ENCODE data around the gene NDUFS8.
A peak's percentile ranks its signal among the peaks of the same experiment; 100 is the strongest.

The NDUFS8 gene

DNA sequence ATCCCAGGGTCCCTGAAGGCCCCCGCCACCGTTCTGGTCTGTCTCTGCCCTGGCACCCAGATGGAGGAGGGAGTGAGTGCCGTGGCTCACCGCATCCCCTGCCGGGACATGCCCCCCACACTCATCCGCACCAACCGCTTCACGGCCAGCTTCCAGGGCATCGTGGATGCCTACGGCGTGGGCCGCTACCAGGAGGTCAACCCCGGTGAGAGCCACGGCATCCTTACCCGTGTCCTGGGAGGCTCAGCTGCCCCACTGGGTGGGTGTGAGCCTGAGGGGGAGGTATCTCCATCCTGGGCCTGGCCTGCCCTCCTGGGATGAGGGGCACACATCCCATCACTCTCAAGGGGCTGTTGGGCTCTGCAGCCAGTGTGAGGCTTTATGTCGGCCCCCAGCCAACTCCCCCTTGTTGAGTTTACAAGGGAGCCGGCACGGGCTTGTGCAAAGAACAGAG, 14.4 kb downstream of the NDUFS8 start:
- Mint-ChIP-seq H3K27ac (no peak overlapping the region), H3K9me3 (no peaks in the 10 kb centered on the region), H3K36me3 (no peaks in the 10 kb centered on the region), H3K27me3 (no peaks in the 10 kb centered on the region), H3K4me1 (peaks cover 4% of the 10 kb centered on the region), H3K4me3 (no peak overlapping the region)

DNA sequence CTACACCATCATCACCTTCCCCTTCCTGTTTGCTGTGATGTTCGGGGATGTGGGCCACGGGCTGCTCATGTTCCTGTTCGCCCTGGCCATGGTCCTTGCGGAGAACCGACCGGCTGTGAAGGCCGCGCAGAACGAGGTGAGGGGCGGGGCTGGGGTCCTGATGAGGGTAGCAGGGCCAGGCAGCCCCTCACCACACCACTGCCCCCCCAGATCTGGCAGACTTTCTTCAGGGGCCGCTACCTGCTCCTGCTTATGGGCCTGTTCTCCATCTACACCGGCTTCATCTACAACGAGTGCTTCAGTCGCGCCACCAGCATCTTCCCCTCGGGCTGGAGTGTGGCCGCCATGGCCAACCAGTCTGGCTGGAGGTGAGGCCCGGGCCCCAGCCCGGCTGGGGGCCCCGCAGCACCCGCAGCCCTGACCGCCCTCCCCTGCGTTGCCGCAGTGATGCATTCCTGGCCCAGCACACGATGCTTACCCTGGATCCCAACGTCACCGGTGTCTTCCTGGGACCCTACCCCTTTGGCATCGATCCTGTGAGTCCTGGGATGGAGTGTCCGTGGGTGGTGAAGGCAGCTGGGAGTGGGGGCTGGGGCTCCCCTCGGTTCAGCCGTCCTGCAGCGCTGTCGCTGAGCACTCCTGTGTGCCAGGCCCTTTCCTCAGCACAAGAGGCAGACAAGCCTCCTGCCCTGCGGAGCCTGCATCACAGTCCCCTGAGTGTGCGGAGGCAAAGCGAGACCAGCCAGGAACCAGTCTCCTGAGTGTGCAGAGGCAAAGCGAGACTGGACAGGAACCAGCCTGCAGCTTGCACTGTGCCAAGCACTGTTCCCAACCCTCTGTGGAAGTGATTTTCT, 17.2 kb downstream of the NDUFS8 start:
- Mint-ChIP-seq H3K27me3 (no peaks in the 10 kb centered on the region), H3K4me3 (no peak overlapping the region), H3K9me3 (no peaks in the 10 kb centered on the region), H3K27ac (no peak overlapping the region), H3K4me1 (no peaks in the 10 kb centered on the region), H3K36me3 (no peaks in the 10 kb centered on the region)

DNA sequence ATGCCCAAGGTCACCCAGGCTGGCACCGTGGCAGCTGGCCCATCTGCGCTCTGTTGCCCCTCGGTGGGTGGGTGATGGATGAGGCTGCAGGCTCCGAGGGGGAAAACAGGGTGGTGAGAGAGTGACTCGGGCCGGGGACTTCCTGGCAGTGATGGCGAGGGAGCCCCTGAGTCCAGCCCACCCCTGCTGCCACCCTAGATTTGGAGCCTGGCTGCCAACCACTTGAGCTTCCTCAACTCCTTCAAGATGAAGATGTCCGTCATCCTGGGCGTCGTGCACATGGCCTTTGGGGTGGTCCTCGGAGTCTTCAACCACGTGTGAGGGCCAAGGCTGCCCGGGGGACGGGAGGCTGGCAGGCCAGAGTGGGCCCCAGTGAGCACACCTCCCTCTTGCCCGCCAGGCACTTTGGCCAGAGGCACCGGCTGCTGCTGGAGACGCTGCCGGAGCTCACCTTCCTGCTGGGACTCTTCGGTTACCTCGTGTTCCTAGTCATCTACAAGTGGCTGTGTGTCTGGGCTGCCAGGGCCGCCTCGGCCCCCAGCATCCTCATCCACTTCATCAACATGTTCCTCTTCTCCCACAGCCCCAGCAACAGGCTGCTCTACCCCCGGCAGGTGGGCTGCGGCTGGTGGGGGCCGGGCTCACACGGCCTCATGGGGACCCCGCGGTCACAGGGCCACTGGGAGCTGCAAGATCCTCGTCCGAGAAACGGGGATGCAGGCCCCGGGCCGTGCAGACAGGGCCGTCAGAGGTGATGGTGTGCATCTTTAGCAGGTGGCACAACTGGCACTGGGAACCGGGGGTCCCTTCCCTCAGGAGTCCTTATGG, 18.4 kb downstream of the NDUFS8 start:
- Mint-ChIP-seq H3K27me3 (no peaks in the 10 kb centered on the region), H3K9me3 (no peaks in the 10 kb centered on the region), H3K4me1 (no peaks in the 10 kb centered on the region)

DNA sequence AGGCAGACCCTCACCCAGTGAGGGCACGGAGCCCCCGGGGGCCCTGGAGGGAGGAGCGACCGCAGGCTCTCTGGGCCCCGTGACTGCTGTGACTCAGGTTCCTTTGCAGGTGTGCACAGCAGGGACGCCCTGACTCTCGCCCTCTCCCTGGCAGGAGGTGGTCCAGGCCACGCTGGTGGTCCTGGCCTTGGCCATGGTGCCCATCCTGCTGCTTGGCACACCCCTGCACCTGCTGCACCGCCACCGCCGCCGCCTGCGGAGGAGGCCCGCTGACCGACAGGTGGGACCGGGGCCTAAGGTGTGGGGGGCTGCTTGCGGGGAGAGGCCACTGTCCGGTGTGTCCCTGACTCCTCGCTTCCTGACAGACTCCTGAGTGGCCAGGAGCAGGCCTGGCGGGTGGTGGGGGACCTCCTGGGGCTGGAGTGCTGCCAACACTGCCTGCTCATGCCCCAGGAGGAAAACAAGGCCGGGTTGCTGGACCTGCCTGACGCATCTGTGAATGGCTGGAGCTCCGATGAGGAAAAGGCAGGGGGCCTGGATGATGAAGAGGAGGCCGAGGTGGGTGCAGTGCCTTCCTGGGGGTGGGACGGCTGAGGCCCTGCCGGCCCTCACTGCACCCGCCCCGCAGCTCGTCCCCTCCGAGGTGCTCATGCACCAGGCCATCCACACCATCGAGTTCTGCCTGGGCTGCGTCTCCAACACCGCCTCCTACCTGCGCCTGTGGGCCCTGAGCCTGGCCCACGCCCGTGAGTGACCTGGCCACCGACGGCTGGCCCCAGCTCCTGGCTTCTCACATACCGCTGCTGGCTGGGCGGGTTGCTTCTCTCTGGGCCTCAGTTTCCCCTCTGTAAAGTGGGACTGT, 19.3 kb downstream of the NDUFS8 start:
- Mint-ChIP-seq H3K27me3 (no peaks in the 10 kb centered on the region), H3K27ac (no peak overlapping the region), H3K9me3 (no peaks in the 10 kb centered on the region), H3K4me3 (no peak overlapping the region), H3K4me1 (no peaks in the 10 kb centered on the region), H3K36me3 (no peaks in the 10 kb centered on the region)

More for the DNA sequence above, 18.4 kb downstream of the NDUFS8 start:
- Mint-ChIP-seq H3K27ac (no peak overlapping the region), H3K36me3 (no peaks in the 10 kb centered on the region), H3K4me3 (no peak overlapping the region)

DNA sequence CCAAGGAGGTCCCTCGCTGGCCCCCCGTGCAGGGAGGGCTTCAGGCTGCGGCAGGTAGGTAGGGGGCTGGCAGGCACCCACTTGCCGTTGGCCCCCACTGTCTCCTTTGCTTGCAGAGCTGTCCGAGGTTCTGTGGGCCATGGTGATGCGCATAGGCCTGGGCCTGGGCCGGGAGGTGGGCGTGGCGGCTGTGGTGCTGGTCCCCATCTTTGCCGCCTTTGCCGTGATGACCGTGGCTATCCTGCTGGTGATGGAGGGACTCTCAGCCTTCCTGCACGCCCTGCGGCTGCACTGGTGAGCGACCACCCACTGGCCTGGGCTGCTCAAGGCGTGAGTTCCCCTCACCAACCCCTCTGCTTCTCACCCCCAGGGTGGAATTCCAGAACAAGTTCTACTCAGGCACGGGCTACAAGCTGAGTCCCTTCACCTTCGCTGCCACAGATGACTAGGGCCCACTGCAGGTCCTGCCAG, 19.9 kb downstream of the NDUFS8 start:
- Mint-ChIP-seq H3K27me3 (no peaks in the 10 kb centered on the region), H3K36me3 (no peaks in the 10 kb centered on the region), H3K4me1 (no peaks in the 10 kb centered on the region), H3K9me3 (no peaks in the 10 kb centered on the region), H3K27ac (peak overlapping the region; percentile 43), H3K4me3 (no peak overlapping the region)

DNA sequence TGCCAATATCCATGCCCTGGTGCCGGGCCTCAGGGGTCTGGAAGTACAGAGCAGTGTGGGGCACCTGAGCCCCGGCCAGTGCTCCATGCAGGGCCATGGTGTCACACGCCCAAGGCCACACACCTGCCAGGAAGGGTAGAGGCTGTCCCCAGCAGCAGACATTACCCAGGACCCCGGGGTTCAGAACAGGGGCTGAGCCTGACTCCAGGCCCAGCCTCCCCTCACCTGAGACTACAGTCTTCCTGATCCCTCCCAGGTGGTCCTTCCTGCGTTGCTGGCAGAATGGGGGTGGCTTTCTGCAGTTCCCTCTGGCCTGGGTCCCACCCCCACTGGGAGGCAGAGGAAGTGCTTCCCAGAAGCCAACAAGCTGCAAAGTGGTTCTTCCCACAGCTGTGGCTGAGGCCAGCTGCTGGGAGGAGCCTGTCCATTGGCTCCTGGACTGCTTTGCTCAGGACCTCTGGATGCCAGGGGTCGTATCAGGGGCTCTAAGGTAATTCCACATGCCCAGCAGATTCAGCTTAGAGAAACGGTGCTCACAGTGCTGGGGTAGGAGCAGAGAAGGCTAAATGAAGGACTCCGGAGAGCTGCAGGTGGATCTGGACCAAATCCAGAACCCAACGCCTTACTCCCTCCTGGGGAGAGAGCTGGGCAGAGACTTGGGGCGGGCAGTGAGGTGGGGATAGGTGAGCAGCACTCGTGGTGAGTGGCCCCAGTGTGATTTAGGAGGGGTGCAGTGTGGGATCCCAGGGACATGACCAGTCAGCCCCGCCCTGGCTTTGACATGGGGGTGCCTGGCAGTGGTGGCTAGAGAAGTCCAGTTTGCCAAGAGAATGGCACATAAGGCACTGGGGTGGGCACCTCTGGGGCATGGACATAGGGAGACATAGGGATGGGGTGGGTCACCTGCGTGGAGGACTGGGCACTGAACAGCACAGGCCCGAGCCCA, 21.0 kb downstream of the NDUFS8 start:
- no peaks in the 10 kb centered on the region for H3K9me3 Mint-ChIP-seq
- H3K27ac Mint-ChIP-seq: no peak overlapping the region
- no peak overlapping the region for H3K4me3 Mint-ChIP-seq
- no peaks in the 10 kb centered on the region for H3K27me3 Mint-ChIP-seq
- H3K36me3 Mint-ChIP-seq: no peaks in the 10 kb centered on the region
- H3K4me1 Mint-ChIP-seq: no peaks in the 10 kb centered on the region

GRCh38 chr11:68052137-68052873, 21.8 kb downstream of the NDUFS8 start:
- Mint-ChIP-seq H3K9me3 (no peaks in the 10 kb centered on the region), H3K4me3 (no peak overlapping the region), H3K27me3 (no peaks in the 10 kb centered on the region), H3K4me1 (no peaks in the 10 kb centered on the region), H3K36me3 (no peaks in the 10 kb centered on the region), H3K27ac (no peak overlapping the region)

DNA sequence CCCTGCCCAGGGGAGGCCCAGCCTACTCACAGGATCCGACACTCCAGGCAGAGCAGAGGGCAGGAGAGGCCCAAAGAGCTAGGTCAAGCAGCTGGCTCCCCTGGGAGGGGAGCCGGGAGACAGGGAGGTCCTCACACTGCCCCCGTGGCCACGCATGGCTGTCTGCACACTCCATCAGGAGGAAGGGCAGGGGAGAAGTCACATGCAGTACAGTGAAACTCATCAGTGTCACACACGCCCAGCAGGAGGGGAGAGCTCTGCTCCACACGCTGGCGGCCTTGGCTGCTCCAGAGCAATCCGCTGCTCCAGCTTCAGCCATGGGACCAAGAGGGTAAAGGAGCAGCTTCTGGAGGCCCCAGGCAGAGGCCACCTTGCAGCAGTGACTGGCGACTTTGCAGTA, 22.6 kb downstream of the NDUFS8 start:
- Mint-ChIP-seq H3K4me1 (no peaks in the 10 kb centered on the region), H3K27me3 (no peaks in the 10 kb centered on the region), H3K27ac (no peak overlapping the region), H3K9me3 (no peaks in the 10 kb centered on the region), H3K36me3 (no peaks in the 10 kb centered on the region), H3K4me3 (no peak overlapping the region)

DNA sequence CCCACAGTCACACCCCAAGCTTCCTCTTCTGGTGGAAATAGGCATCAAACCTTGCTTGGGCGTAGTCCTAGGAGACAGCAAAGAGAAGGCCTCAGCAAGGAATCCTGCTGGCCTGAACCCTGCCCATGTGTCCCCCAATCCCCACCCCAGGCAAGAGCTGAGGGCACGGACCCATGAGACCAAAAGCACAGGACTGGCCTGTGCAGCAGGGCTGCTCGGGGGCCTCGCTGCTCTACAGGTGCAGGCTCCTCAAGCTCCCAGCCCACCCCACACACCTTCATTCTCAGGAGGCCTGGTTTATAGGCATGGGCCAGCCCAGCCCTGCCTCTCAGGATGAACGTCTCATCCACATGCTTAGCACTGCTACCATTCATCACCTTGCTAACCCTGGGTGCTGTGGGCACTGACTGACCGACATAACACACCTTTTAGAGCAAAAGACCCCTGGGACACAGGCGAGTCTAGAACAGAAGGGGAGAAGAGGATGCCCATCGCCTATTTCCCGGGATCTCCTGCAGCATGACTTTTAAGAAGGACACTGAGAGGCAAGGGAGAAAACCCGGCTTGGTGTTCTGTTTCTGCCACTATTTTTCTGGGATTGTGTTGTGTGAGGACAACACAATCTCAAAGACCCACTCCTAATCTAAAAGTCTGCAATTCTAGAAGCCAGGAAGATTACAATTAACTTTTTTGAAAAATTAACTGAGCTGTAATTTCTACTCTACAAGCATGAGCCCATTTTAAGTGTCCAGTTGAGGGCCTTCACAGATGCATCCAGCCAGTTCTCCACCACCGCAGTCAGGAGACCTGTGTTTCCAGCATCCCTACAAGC, 23.7 kb downstream of the NDUFS8 start:
- no peaks in the 10 kb centered on the region for H3K9me3 Mint-ChIP-seq

DNA sequence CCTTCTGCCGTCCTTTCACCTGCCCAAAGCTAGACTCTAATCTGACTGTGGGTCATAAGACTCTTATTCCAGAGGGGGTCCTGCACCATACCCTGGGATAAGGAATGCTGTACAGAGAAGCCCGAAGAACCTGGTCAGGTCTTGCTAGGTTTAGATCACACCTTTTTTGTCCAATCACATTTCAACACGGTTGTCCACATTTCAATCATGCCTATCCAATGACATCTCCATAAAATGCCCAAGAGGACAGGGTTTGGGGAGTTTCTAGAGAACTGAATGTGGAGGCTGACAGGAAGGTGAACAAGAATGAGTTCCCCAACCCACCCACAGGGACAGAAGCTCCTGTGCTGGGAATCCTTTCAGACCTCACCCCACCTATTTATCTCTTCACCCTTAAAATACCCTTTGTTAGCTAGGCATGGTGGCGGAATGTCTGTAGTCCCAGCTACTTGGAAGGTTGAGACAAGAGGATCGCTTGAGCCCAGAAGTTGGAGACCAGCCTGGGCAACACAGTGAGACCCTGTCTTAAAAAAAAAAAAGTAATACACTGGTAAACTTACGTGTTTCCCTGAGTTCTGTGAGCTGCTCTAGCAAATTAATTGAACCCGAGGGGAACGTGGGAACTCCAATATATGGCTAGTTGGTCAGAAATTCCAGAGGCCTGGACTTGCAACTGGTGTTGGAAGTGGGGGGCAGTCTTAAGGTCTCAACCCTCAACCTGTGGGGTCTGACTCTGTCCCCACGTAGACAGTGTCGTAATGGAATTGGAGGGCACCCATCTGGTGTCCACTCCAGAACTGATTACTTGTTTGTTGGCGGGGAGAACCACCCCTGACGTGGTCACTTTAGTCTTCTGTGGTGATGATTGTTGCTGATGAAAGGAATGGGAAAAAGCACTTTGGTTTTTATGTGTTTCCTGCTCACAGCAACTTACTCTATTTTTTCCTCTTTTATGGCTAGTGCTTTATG, 26.1 kb downstream of the NDUFS8 start:
- Mint-ChIP-seq H3K9me3 (no peaks in the 10 kb centered on the region), H3K27me3 (no peaks in the 10 kb centered on the region), H3K27ac (no peak overlapping the region), H3K4me3 (no peak overlapping the region), H3K4me1 (no peaks in the 10 kb centered on the region), H3K36me3 (peaks cover 3% of the 10 kb centered on the region)

More for the DNA sequence above, 23.7 kb downstream of the NDUFS8 start:
- no peaks in the 10 kb centered on the region for H3K27me3 Mint-ChIP-seq
- no peaks in the 10 kb centered on the region for H3K4me1 Mint-ChIP-seq
- H3K36me3 Mint-ChIP-seq: no peaks in the 10 kb centered on the region
- H3K4me3 Mint-ChIP-seq: peak overlapping the region; percentile 33
- no peak overlapping the region for H3K27ac Mint-ChIP-seq

GRCh38 chr11:68057807-68058206, 27.3 kb downstream of the NDUFS8 start:
- H3K9me3 Mint-ChIP-seq: no peaks in the 10 kb centered on the region
- no peak overlapping the region for H3K4me3 Mint-ChIP-seq
- peak overlapping the region; percentile 47 for H3K27ac Mint-ChIP-seq
- peaks cover 6% of the 10 kb centered on the region for H3K36me3 Mint-ChIP-seq
- H3K27me3 Mint-ChIP-seq: no peaks in the 10 kb centered on the region
- H3K4me1 Mint-ChIP-seq: no peaks in the 10 kb centered on the region

GRCh38 chr11:68061508-68061907, 31.0 kb downstream of the NDUFS8 start:
- Mint-ChIP-seq H3K27me3 (no peaks in the 10 kb centered on the region), H3K36me3 (peaks cover 10% of the 10 kb centered on the region), H3K4me1 (no peaks in the 10 kb centered on the region), H3K9me3 (no peaks in the 10 kb centered on the region), H3K4me3 (no peak overlapping the region), H3K27ac (no peak overlapping the region)
